COR-L47 (cell line): ENCODE data around the gene WFDC5.
"Not testable (repeated sequence)": the region's sequence is repeated elsewhere in the genome, so short reads cannot be mapped to it uniquely, and the experiment has no call there.

Experiments used
- DNase-seq: peaks from one replicate; lab custom pipeline; 2025; lab: John Stamatoyannopoulos, UW

The WFDC5 gene, protein sequence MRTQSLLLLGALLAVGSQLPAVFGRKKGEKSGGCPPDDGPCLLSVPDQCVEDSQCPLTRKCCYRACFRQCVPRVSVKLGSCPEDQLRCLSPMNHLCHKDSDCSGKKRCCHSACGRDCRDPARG

GRCh38 chr20:45114465-45115385 is at the start of gene WFDC5:
Gene WFDC5 (minus strand): TSS chr20:45115174. CDS start chr20:45115083, 91 bp downstream.
- DNase-seq: no peak

DNA sequence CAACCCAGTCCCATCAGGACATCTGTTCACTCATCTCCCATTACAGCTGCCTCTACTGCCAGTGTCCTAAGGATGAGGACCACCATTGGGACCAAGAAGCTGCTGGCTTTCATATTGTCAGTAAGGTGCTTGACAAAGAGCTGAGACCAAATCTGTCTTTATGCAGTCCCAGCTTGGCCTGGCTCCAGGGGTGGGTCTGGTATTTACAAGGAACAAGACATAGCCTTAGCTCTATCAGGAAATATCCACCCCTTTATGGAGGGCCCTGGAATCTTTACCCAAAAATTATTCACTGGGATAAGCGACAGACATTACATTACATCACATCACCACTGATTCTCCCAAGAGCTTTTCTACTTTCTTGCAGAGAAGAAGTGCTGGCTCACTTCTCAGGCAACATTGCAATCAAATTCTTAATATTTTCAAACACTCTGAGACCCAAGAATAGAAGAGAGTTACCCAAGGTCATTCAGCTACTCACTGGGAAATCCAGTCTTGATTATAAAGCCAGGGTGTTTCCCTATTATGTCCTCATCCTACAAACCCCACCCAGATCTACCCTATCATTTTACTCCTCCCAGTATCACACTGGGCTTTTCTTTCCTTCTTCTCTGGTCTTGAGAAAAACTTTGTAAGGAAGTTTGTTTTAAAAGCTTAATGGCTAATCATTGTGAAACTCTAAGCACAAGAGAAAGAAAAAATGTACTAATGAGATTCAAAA is 48.3 kb upstream of the WFDC5 start:
- no peak for DNase-seq

GRCh38 chr20:45157962-45158361 is 43.0 kb upstream of the WFDC5 start:
- DNase-seq: no peak

GRCh38 chr20:45156713-45157112 is 41.7 kb upstream of the WFDC5 start:
- DNase-seq: no peak

DNA sequence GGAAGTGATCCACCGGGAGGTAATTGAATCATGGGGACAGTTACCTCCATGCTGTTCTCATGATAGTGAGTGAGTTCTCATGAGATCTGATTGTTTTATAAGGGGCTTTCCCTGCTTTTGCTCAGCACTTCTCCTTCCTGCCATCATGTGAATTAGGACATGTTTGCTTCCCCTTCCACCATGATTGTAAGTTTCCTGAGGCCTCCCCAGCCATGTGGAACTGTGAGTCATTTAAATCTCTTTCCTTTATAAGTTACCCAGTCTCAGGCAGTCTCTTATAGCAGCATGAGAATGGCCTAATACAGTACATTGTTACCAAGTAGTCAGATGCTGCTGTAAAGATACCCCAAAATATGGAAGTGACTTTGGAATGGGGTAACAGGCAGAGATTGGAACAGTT is 39.8 kb upstream of the WFDC5 start:
- DNase-seq: not testable (repeated sequence)

GRCh38 chr20:45154183-45154582 is 39.2 kb upstream of the WFDC5 start:
- DNase-seq: no peak

DNA sequence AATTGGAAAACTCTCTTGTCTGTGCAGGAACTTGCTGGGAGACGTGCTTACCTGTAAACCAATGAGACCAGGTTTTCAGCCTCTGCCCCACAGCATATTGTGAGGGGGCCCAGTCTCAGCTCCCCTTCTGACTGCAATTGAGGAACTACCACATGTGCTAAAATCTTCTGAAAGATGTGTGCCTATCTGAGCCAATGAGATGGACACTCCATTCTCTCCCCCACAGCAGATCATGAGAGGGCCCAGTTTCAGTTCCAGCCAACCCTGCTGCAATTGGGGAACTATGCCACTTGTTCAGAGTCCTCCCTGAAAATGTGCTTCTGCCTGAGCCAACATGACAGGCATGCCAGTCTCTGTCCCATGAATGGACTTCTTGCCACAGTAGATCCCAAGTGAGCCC is 38.8 kb upstream of the WFDC5 start:
- DNase-seq: no peak

DNA sequence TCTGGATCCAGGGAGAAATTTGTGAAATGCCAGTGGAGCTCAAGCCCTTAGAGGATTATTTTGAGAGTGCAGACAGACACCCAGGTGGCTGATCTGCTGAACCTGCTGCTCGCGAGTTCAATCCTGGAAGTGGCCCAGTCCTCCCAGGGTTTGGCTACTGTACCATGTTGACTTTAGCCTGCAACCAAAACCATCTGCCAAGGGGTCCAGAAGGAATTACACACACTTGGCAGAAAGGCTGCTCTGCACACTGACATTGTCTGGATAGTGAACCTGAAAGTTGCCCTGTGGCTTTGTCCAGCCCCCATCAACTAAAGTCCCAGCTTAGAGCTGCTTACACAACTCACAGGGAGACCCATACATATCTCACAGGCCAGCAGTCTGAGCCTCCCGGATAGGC is 38.2 kb upstream of the WFDC5 start:
- no peak for DNase-seq

DNA sequence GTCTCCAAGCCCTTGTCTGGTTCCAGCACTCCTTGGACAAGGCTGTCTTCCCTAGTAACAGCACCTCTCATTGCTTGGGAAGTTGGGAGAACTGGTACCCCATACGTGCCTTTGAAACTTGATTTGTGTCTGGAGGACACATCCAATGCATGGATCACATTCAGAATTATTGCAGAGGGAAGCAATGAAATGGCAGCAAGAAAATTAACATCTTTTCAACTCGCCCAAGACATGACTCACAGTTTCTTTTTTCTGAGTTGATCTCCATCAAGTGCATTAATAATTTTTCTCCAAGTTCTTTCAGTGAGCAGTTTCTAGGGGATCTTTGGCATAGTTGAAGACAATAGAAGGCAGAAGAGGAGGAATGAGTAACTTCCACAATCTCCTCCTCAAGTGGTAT is 37.4 kb upstream of the WFDC5 start:
- no peak for DNase-seq

- DNase-seq: no peak
Observed at GRCh38 chr20:45149062-45149461, 34.1 kb upstream of the WFDC5 start.

DNA sequence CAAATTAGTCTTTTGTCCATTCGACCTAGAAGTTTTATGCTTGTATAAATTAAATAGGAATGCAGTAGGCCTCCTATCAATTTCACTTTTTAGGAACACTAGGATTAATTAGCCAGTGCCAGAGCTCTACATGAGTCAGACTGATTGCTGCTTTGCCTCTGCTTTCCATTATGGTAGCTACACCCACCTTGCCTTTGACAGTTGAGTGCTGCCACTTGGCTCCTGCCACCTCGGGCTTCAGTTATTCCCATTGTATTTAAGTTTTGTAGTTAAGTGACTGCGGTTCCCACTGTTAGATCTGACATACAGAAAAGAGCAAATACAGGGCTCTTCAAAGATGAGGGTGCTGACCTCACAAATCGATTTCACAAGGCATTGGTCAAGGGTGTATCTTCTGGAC is 25.9 kb upstream of the WFDC5 start:
- no peak for DNase-seq

- not testable (repeated sequence) for DNase-seq
Observed at GRCh38 chr20:45139733-45140375, 24.9 kb upstream of the WFDC5 start.

GRCh38 chr20:45138561-45139300 is 23.8 kb upstream of the WFDC5 start:
- no peak for DNase-seq

DNA sequence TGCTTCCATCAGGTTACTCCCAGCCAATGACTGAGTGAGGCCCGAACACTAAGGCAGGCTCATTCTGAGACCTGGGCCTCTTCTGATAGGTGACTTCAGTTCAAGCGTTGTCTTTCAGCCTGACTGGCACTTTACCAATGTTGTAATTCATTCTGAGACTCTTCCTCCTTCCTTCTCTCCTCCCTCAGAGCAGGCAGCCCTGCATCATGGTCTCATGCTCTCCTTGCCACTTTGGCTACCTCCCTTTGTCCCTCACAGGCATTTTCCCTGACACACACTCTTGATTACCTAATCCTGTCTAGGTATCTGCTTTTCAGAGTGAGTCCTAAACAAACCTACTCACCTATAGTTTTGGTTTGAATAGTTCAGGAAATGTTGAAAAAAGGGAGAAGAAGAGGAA is 21.9 kb upstream of the WFDC5 start:
- no peak for DNase-seq

DNA sequence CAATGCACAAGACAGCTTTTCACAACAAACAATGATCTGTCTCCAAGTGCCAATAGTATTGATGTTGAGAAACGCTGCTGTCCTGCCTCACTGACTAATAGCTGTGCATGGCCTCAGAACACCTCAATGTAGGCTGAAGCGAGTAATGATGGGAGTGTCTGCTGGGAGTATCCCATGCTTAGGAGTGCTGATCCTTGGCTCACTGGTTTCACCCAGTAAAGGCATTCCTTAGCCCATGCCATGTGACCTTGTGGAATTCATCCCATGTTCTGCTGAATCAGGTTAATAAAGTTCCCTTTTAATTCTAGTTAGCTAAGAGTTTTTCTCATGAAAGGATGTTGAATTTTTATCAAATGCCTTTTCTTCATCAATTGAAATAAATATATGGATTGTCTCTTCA is 13.1 kb upstream of the WFDC5 start:
- no peak for DNase-seq

GRCh38 chr20:45124365-45124764 is 9.4 kb upstream of the WFDC5 start, which contains the start of gene WFDC12:
Gene WFDC12 (minus strand): TSS chr20:45124465. CDS start chr20:45124447, 18 bp downstream.
- no peak for DNase-seq

- no peak for DNase-seq
Observed at GRCh38 chr20:45121388-45121787, 6.4 kb upstream of the WFDC5 start.

DNA sequence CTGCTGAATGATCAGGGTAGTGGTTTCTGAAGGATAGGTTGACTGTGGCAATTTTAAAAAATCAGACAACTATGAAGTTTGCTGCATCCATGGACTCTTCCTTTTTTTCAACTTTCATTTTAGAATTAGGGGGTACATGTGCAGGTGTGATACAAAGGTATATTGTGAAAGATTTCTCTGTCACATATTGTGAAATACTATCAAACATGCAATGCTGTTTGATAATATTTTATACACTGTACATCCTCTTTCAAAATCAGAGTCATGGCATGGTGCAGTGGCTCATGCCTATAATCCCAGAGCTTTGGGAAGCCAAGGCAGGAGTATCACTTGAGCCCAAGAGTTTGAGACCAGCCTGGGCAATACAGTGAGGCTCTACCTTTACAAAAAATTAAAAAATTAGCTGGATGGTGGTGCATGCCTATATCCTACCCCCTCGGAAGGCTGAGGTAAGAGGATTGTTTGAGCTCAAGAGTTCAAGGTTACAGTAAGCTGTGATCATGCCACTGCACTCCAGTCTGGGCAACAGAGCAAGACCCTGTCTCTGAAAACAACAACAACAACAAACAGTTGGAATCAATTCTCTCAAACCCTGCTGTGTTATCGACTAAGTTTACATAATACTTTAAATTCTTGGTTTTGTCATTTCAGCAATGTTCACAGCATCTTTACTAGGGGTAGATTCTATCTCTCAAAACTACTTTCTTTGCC is 4.7 kb upstream of the WFDC5 start:
- DNase-seq: no peak

DNA sequence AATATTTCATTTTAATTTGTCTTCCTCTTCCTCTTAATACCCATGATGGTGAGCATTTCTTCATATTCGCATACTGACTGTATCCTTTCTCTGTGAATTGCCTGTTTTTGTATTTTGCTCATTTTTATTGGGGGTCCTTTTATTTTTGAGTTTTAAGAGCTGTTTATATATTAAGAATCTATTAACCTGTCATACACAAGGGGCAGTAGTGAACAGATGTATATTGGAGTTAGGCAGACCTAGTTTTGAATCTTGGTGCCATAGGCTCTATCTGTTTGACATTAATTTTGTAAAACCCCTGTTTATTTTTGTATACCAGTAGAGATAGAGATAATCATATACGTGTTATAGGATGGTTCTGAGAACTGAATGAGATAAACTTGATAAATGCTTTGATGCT is 3.1 kb upstream of the WFDC5 start:
- DNase-seq: no peak

DNA sequence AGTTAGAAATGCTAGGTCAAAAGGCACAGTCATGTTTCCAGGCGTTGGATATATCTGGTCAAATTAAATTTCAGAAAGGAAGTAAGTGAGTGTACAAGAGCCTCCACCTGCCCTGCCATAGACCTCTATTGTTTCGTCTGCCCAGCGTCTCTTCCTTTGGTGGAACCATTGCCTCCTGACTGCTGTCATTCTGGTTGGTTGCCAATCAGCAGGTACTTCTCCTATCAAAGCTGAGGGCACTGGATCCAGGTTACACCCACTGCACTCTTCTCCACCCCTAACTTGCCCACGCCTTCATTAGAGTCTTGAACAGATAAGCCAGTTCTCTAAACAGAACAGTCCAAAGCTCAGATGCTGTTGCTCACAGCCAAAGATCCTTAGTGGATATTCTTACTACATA is 2.6 kb upstream of the WFDC5 start:
- DNase-seq: no peak

DNA sequence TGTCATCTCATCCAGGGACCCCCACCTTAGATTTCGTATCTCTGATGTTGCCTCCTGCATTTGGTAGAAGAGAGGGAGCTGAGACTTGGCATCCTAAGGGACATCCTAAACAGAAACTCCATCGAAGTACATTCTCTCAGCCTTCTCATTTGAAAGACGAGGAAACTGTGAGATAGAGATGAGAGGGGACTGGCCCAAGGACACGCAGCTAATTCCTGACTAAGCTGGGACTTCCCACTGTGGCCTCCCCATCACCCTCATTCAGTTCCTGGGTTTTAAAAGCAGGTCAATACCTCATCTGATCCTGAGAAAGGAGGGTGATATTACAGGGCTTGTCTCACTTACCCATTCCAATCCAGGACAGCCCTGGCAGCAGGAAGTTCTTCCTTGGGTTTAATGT is 855 bp upstream of the WFDC5 start:
- DNase-seq: no peak
